ENCODE measurements around the gene CADM4.
"Not testable (repeated sequence)": the region's sequence is repeated elsewhere in the genome, so short reads cannot be mapped to it uniquely, and the experiment has no call there.

The CADM4 gene

GRCh38 chr19:43612374-43612773, 27.3 kb downstream of the CADM4 start:
- no peak for DNase-seq (ENCODE audit: low read depth, low spot score)
- no peak overlapping the region for H3K27ac ChIP-seq

- no peak within 1 kb of the TSS for H3K27ac ChIP-seq
Measured at GRCh38 chr19:43611788-43612187, 27.9 kb downstream of the CADM4 start, which contains the start of gene SRRM5. Gene SRRM5, plus strand, starts transcription at chr19:43612088. Its CDS starts 34 bp downstream, at chr19:43612122.

GRCh38 chr19:43610493-43610892, 29.2 kb downstream of the CADM4 start:
- no peak overlapping the region for H3K27ac ChIP-seq
- DNase-seq (ENCODE audit: low read depth, low spot score), result no peak

More at GRCh38 chr19:43611788-43612187, 27.9 kb downstream of the CADM4 start, which contains the start of gene SRRM5:
- no peak for DNase-seq (ENCODE audit: low read depth, low spot score)

- H3K27ac ChIP-seq, result no peak overlapping the region
- no peak for DNase-seq (ENCODE audit: low read depth, low spot score)
Measured at GRCh38 chr19:43609872-43610271, 29.8 kb downstream of the CADM4 start.

- DNase-seq (ENCODE audit: low read depth, low spot score), result no peak
- peak overlapping the region; percentile 60 for H3K27ac ChIP-seq
Measured at GRCh38 chr19:43607238-43608205, 32.1 kb downstream of the CADM4 start.

- H3K27ac ChIP-seq, result peak overlapping the region; percentile 60
- peak; percentile 14 for DNase-seq (ENCODE audit: low read depth, low spot score)
Measured at GRCh38 chr19:43606569-43607229, 33.0 kb downstream of the CADM4 start.

GRCh38 chr19:43605875-43606568, 33.6 kb downstream of the CADM4 start:
- peak overlapping the region; percentile 60 for H3K27ac ChIP-seq
- no peak for DNase-seq (ENCODE audit: low read depth, low spot score)

GRCh38 chr19:43600326-43600725, 39.3 kb downstream of the CADM4 start:
- DNase-seq (ENCODE audit: low read depth, low spot score); H3K27ac ChIP-seq: not testable (repeated sequence)

GRCh38 chr19:43599635-43600295, 39.9 kb downstream of the CADM4 start:
- no peak overlapping the region for H3K27ac ChIP-seq
- no peak for DNase-seq (ENCODE audit: low read depth, low spot score)

- no peak overlapping the region for H3K27ac ChIP-seq
- no peak for DNase-seq (ENCODE audit: low read depth, low spot score)
Measured at GRCh38 chr19:43598445-43599240, 41.0 kb downstream of the CADM4 start.

GRCh38 chr19:43597876-43598275, 41.8 kb downstream of the CADM4 start:
- no peak overlapping the region for H3K27ac ChIP-seq
- DNase-seq (ENCODE audit: low read depth, low spot score), result no peak

GRCh38 chr19:43596842-43597461, 42.7 kb downstream of the CADM4 start:
- peak overlapping the region; percentile 88 for H3K27ac ChIP-seq
- no peak for DNase-seq (ENCODE audit: low read depth, low spot score)

GRCh38 chr19:43595999-43596841, 43.4 kb downstream of the CADM4 start, which contains the start of the genes IRGQ and ZNF576:
Gene IRGQ, minus strand, starts transcription at chr19:43596134. Its CDS starts 796 bp downstream, at chr19:43595338.
Gene ZNF576, plus strand, starts transcription at chr19:43596595. Its CDS starts 514 bp downstream, at chr19:43597109.
- peak; percentile 89 for DNase-seq (ENCODE audit: low read depth, low spot score)
- H3K27ac ChIP-seq, result peak within 1 kb of the TSS; percentile 88

GRCh38 chr19:43595605-43595998, 44.0 kb downstream of the CADM4 start:
- DNase-seq (ENCODE audit: low read depth, low spot score), result no peak

GRCh38 chr19:43594710-43595604, 44.7 kb downstream of the CADM4 start:
- DNase-seq (ENCODE audit: low read depth, low spot score), result peak; percentile 14
- peak overlapping the region; percentile 88 for H3K27ac ChIP-seq

More at GRCh38 chr19:43595605-43595998, 44.0 kb downstream of the CADM4 start:
- H3K27ac ChIP-seq, result peak overlapping the region; percentile 88

GRCh38 chr19:43594081-43594697, 45.5 kb downstream of the CADM4 start:
- DNase-seq (ENCODE audit: low read depth, low spot score), result no peak
- H3K27ac ChIP-seq, result no peak overlapping the region

Measured in epithelial cell of prostate (primary cell).